Neutrophil (primary cell): ENCODE data around the gene C10orf143.
A peak's percentile ranks its signal among the peaks of the same experiment; 100 is the strongest.

Source experiments
- H3K27ac ChIP-seq: fragments of 200-600 bp; sonication (generic); 2 replicates; pipeline ENCODE4 v1.5.1; 2016; ENCODE audit warnings: mild to moderate bottlenecking, moderate library complexity
- H3K27me3 ChIP-seq: fragments of 200-600 bp; sonication (generic); 2 replicates; pipeline ENCODE4 v1.6.0; 2016; ENCODE audit warnings: mild to moderate bottlenecking
- H3K36me3 ChIP-seq: fragments of 200-600 bp; sonication (generic); 2 replicates; pipeline ENCODE4 v1.5.1; 2017
- H3K4me1 ChIP-seq, 2 experiments: fragments of 200-600 bp in 1 of 2; sonication (generic) in 1 of 2; 1 replicate in 1 of 2; 2 replicates in 1 of 2; pipeline versions ENCODE4 v1.5.1 to v1.6.1; 2013 to 2016; ENCODE audit warnings: low read depth in 1 of 2, low read length in 1 of 2, mild to moderate bottlenecking in 1 of 2, moderate library complexity in 1 of 2; ENCODE audit not compliant: control insufficient read depth in 1 of 2, insufficient read depth in 1 of 2
- H3K4me3 ChIP-seq, 2 experiments: fragments of 200-600 bp in 1 of 2; sonication (generic) in 1 of 2; 1 replicate in 1 of 2; 2 replicates in 1 of 2; pipeline ENCODE4 v1.5.1; 2013 to 2016; ENCODE audit warnings: low read depth in 1 of 2, low read length in 1 of 2, mild to moderate bottlenecking in 1 of 2, moderate library complexity in 1 of 2
- H3K9me3 ChIP-seq: fragments of 200-600 bp; sonication (generic); 2 replicates; pipeline ENCODE4 v1.5.1; 2016
- TF ChIP-seq, protein P1 (sequence below): fragments of 200-600 bp; sonication (generic); IDR thresholded peaks from 2 replicates; pipeline ENCODE4 v1.5.1; 2016; ENCODE audit warnings: antibody characterized with exemption

Gene C10orf143

DNA sequence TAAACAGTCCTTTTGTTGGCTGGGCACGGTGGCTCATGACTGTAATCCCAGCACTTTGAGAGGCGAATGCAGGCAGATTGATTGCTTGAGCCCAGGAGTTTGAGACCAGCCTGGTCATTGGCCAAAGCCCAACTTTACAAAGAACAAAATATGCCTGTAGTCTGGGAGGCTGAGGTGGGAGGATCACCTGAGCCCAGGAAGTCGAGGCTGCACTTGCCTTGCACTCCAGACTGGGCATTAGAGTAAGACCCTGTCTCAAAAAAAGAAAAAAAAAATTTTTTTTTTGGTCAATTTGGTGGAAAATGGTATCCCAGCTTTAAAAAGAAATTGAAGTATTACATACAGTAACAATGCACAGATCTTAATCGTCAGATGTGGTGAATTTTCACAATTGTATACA, 30.4 kb upstream of the C10orf143 start:
- H3K4me3 ChIP-seq, result no peak overlapping the region
- H3K27ac ChIP-seq, result no peak overlapping the region
- peaks cover 3% of the 10 kb centered on the region for H3K36me3 ChIP-seq
- peaks cover 10 to 12% of the 10 kb centered on the region in 2 experiments for H3K4me1 ChIP-seq
- peaks cover 5% of the 10 kb centered on the region for H3K27me3 ChIP-seq
- no peaks in the 10 kb centered on the region for H3K9me3 ChIP-seq
- TF ChIP-seq, protein P1, sequence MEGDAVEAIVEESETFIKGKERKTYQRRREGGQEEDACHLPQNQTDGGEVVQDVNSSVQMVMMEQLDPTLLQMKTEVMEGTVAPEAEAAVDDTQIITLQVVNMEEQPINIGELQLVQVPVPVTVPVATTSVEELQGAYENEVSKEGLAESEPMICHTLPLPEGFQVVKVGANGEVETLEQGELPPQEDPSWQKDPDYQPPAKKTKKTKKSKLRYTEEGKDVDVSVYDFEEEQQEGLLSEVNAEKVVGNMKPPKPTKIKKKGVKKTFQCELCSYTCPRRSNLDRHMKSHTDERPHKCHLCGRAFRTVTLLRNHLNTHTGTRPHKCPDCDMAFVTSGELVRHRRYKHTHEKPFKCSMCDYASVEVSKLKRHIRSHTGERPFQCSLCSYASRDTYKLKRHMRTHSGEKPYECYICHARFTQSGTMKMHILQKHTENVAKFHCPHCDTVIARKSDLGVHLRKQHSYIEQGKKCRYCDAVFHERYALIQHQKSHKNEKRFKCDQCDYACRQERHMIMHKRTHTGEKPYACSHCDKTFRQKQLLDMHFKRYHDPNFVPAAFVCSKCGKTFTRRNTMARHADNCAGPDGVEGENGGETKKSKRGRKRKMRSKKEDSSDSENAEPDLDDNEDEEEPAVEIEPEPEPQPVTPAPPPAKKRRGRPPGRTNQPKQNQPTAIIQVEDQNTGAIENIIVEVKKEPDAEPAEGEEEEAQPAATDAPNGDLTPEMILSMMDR, result no peak

DNA sequence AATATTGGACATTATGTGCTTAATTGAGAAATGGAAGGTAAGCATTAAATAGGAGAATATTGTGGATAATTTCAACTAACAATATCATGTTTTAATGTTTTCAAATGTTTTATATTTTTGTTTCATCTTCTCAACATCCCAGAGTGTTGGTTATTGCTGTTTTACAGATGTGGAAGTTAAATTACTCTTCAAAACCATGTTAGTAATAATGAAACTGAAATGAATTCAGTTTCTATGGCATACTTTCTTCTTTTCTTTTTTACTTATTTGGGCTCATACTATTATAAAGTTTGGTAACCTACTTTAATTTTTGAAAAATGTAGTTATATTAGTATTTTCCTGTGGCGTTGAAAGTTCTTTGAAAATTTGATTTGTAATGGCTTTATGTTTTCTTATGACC, 29.8 kb upstream of the C10orf143 start:
- TF ChIP-seq, protein P1, result no peak
- Histone ChIP-seq H3K9me3 (no peaks in the 10 kb centered on the region), H3K4me3 (no peak overlapping the region), H3K27ac (no peak overlapping the region), H3K36me3 (no peaks in the 10 kb centered on the region), H3K27me3 (peaks cover 7% of the 10 kb centered on the region), H3K4me1 (peaks cover 16 to 18% of the 10 kb centered on the region in 2 experiments)

DNA sequence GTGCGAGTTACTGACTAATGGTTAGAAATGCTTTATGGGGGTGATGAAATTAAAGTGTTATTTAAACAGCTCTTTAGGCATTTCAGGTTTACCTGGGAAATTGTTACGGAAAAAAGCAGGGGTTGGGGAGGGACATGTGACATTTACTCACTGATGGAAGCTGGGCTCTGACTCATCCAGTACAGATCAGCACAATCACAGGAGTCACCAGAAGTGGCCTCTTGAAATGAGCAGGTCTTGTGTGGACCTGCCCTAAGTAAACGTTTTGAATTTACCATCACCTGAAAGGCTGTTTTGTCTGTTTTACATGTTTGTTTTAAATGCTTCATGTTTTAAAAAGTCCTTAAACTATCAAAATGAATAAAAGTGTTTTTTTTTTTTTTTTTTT, 27.8 kb upstream of the C10orf143 start:
- no peak overlapping the region for H3K27ac ChIP-seq

DNA sequence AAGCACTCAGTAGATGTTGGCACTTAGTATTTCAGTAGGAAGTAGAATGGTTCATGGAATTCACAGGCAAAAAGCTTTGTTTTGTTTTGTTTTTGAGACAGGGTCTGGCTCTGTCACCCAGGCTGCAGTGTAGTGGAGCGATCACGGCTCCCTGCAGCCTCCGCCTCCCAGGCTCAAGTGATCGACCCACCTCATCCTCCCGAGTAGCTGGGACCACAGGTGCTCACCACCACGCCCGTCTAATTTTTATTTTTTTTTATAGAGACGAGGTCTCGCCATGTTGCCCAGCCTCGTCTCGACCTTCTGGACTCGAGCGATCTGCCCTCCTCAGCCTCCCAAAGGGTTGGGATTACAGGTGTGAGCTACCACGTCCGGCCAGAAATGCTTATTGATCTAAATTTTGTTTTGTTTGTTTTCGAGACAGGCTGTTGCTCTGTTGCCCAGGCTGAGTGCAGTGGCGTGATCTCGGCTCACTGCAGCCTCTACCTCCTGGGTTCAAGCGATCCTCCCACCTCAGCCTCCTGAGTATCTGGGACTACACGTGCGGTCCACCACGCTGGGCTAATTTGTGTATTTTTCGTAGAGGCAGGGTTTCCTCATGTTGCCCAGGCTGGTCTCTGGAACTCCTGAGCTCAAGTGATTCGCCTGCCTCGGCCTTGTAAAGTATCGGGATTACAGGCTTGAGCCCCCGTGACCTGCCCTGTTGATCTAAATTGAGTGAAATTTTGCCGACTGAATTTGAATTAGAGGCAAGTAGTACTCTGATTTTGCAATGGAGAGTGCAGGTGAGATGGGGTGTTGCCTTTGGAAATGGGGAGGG, 27.2 kb upstream of the C10orf143 start:
- H3K4me1 ChIP-seq, result peaks cover 16 to 18% of the 10 kb centered on the region in 2 experiments
- H3K9me3 ChIP-seq, result no peaks in the 10 kb centered on the region
- H3K27me3 ChIP-seq, result peaks cover 21% of the 10 kb centered on the region
- H3K27ac ChIP-seq, result no peak overlapping the region
- no peak overlapping the region for H3K4me3 ChIP-seq
- H3K36me3 ChIP-seq, result no peaks in the 10 kb centered on the region
- TF ChIP-seq, protein P1, result no peak

More for the DNA sequence above, 27.8 kb upstream of the C10orf143 start:
- Histone ChIP-seq H3K4me3 (no peak overlapping the region), H3K36me3 (no peaks in the 10 kb centered on the region), H3K4me1 (peaks cover 16 to 18% of the 10 kb centered on the region in 2 experiments), H3K9me3 (no peaks in the 10 kb centered on the region), H3K27me3 (peaks cover 21% of the 10 kb centered on the region)
- TF ChIP-seq, protein P1, result no peak

DNA sequence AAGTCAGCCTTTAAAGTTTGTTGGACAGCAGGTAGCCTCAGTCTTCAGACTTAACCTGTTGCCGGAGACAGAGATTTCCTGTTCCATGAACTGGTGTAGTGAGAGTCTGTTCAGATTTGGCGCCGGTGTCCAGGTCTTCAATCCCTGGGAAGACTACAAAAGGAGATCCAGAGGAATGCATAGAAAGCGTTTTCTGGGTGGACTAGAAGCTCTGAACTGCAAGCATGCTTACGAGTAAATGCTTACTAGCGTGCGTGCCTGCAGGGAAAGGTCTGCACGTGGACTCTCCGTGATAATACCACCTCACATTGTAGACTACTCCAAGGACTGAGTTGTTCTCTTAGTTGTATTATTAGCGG, 26.4 kb upstream of the C10orf143 start:
- TF ChIP-seq, protein P1, result no peak
- H3K27me3 ChIP-seq, result peaks cover 22% of the 10 kb centered on the region
- H3K4me3 ChIP-seq, result peak overlapping the region; percentile 81 to 96
- H3K4me1 ChIP-seq, result peaks cover 16 to 18% of the 10 kb centered on the region in 2 experiments
- no peaks in the 10 kb centered on the region for H3K36me3 ChIP-seq
- no peaks in the 10 kb centered on the region for H3K9me3 ChIP-seq
- no peak overlapping the region for H3K27ac ChIP-seq
